OCI-LY1 (cell line): ENCODE measurements around the gene GOLGA8K.
"Not testable (repeated sequence)": the region's sequence is repeated elsewhere in the genome, so short reads cannot be mapped to it uniquely, and the experiment has no call there.

Experiments used
- CTCF ChIP-seq: fragments of 200-600 bp; sonication (generic), shearing (Covaris generic); IDR thresholded peaks from 2 replicates; pipeline ENCODE4 v1.5.1; 2017; ENCODE audit warnings: mild to moderate bottlenecking, antibody characterized with exemption, low read length, moderate library complexity, mixed read lengths
- EZH2 ChIP-seq: fragments of 200-600 bp; sonication (generic), shearing (Covaris generic); IDR thresholded peaks from 2 replicates; pipeline ENCODE4 v1.8.0; 2017; ENCODE audit warnings: borderline replicate concordance, mixed run types, mild to moderate bottlenecking, antibody characterized with exemption, low read length, moderate library complexity, mixed read lengths

DNA sequence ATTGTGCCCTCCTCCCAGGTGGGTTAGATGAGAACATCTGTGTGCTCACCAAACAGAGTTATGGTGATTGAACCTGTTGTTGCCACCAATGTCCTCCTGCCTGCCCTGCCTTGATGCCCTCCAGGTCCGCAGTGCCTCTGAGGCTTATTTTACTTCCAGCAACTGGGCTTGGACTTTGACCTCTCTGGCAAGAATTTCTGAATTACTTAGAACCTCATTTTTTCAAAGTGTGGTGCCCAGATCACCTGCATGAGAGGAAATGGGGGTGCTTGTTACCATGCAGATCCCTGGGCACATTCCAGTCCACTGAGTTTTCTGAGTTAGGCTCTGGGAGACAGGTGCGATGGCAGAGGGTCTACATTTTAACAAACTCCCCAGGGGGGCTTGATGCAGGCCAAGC, 33.0 kb downstream of the GOLGA8K start:
- TF ChIP-seq CTCF, EZH2: not testable (repeated sequence)
